ENCODE results near the gene ARHGEF40.
A peak's percentile ranks its signal among the peaks of the same experiment; 100 is the strongest.

The ARHGEF40 gene

GRCh38 chr14:21097636-21098075 lies 27.6 kb downstream of the ARHGEF40 start:
- H3K79me2 ChIP-seq (ENCODE audit: control insufficient read depth, low read length) = no peaks in the 10 kb centered on the region; the same call in 1 of the 2 replicates
- H3K4me2 ChIP-seq (ENCODE audit: low read length) = peak overlapping the region; percentile 37; the same call in 1 of the 2 replicates
- H3K27me3 ChIP-seq (ENCODE audit: control insufficient read depth, low read length) = peaks cover 4% of the 10 kb centered on the region; the same call in 1 of the 2 replicates
- peaks cover 7% of the 10 kb centered on the region; the same call in 1 of the 2 replicates for H4K20me1 ChIP-seq (ENCODE audit: control insufficient read depth, insufficient read depth, low read depth, low read length)
- no peak for TF ChIP-seq EZH2phosphoT487 (IDR thresholded peaks at IDR 0.05; ENCODE audit: borderline replicate concordance, low read length)
- no peak for TF ChIP-seq CTCF (IDR thresholded peaks at IDR 0.05; ENCODE audit: low read depth, low read length, poor library complexity, severe bottlenecking)
- H3K9me2 ChIP-seq (replicated peaks; ENCODE audit: control insufficient read depth, low read length) = no peaks in the 10 kb centered on the region
- H3F3A ChIP-seq (ENCODE audit: control insufficient read depth, insufficient read depth) = peaks cover 13% of the 10 kb centered on the region
- H3K4me1 ChIP-seq (ENCODE audit: control insufficient read depth, low read length) = peaks cover 41% of the 10 kb centered on the region
- H3K27ac ChIP-seq (ENCODE audit: low read depth, low read length) = no peak overlapping the region
- no peaks in the 10 kb centered on the region for H3K9me3 ChIP-seq (ENCODE audit: control insufficient read depth, insufficient read depth, low read length)
- H3K36me3 ChIP-seq (ENCODE audit: control insufficient read depth, low read length) = no peaks in the 10 kb centered on the region; the same call in 1 of the 2 replicates
- H3K4me3 ChIP-seq (ENCODE audit: low read length) = peak overlapping the region; percentile 40

GRCh38 chr14:21098076-21098891 lies 28.2 kb downstream of the ARHGEF40 start, which contains the start of gene ZNF219:
ZNF219 (minus strand) TSS chr14:21098655; CDS start chr14:21093591, 5,064 bp downstream.
- H3K4me3 ChIP-seq (ENCODE audit: low read length) = peak within 1 kb of the TSS; percentile 83

GRCh38 chr14:21098892-21099595 lies 28.9 kb downstream of the ARHGEF40 start:
- no peak for TF ChIP-seq CTCF (IDR thresholded peaks at IDR 0.05; ENCODE audit: low read depth, low read length, poor library complexity, severe bottlenecking)
- TF ChIP-seq EZH2phosphoT487 (IDR thresholded peaks at IDR 0.05; ENCODE audit: borderline replicate concordance, low read length) = no peak
- no peaks in the 10 kb centered on the region for H3K9me2 ChIP-seq (replicated peaks; ENCODE audit: control insufficient read depth, low read length)
- H3K36me3 ChIP-seq (ENCODE audit: control insufficient read depth, low read length) = peaks cover 2% of the 10 kb centered on the region
- no peaks in the 10 kb centered on the region for H4K20me1 ChIP-seq (ENCODE audit: control insufficient read depth, insufficient read depth, low read depth, low read length)
- peaks cover 13% of the 10 kb centered on the region for H3F3A ChIP-seq (ENCODE audit: control insufficient read depth, insufficient read depth)
- no peaks in the 10 kb centered on the region for H3K9me3 ChIP-seq (ENCODE audit: control insufficient read depth, insufficient read depth, low read length)
- H3K27ac ChIP-seq (ENCODE audit: low read depth, low read length) = no peak overlapping the region
- peaks cover 4% of the 10 kb centered on the region; the same call in 1 of the 2 replicates for H3K27me3 ChIP-seq (ENCODE audit: control insufficient read depth, low read length)
- peak overlapping the region; percentile 83 for H3K4me3 ChIP-seq (ENCODE audit: low read length)
- peaks cover 8% of the 10 kb centered on the region for H3K79me2 ChIP-seq (ENCODE audit: control insufficient read depth, low read length)
- H3K4me1 ChIP-seq (ENCODE audit: control insufficient read depth, low read length) = peaks cover 42% of the 10 kb centered on the region
- peak overlapping the region; percentile 84 for H3K4me2 ChIP-seq (ENCODE audit: low read length)

More at GRCh38 chr14:21098076-21098891, 28.2 kb downstream of the ARHGEF40 start, which contains the start of gene ZNF219:
- no peaks in the 10 kb centered on the region for H3K9me3 ChIP-seq (ENCODE audit: control insufficient read depth, insufficient read depth, low read length)
- peak within 1 kb of the TSS; percentile 84 for H3K4me2 ChIP-seq (ENCODE audit: low read length)
- H3K27me3 ChIP-seq (ENCODE audit: control insufficient read depth, low read length) = peaks cover 4% of the 10 kb centered on the region; the same call in 1 of the 2 replicates
- H3K27ac ChIP-seq (ENCODE audit: low read depth, low read length) = no peak within 1 kb of the TSS
- peaks cover 13% of the 10 kb centered on the region for H3F3A ChIP-seq (ENCODE audit: control insufficient read depth, insufficient read depth)
- H3K36me3 ChIP-seq (ENCODE audit: control insufficient read depth, low read length) = no peaks in the 10 kb centered on the region
- H3K79me2 ChIP-seq (ENCODE audit: control insufficient read depth, low read length) = peaks cover 6% of the 10 kb centered on the region; the same call in 1 of the 2 replicates
- TF ChIP-seq CTCF (IDR thresholded peaks at IDR 0.05; ENCODE audit: low read depth, low read length, poor library complexity, severe bottlenecking) (no peak), EZH2phosphoT487 (IDR thresholded peaks at IDR 0.05; ENCODE audit: borderline replicate concordance, low read length) (no peak)
- peaks cover 2% of the 10 kb centered on the region; the same call in 1 of the 2 replicates for H4K20me1 ChIP-seq (ENCODE audit: control insufficient read depth, insufficient read depth, low read depth, low read length)
- H3K4me1 ChIP-seq (ENCODE audit: control insufficient read depth, low read length) = peaks cover 44% of the 10 kb centered on the region
- no peaks in the 10 kb centered on the region for H3K9me2 ChIP-seq (replicated peaks; ENCODE audit: control insufficient read depth, low read length)
